Osteoblast (primary cell): ENCODE measurements around the gene KIAA1755. TPM values are rescaled to one million over a fixed set of nuclear protein-coding genes. Genes with fewer than 3 reads are reported as not detected.

ENCODE experiments used
- DNase-seq: peaks from one replicate; pipeline ENCODE4 v3.0.0; 2011; ENCODE audit warnings: low spot score, mixed read lengths; ENCODE audit not compliant: insufficient read length; ENCODE audit errors: missing footprints
- H2AFZ ChIP-seq: 2 replicates; pipeline ENCODE4 v1.6.0; 2011; ENCODE audit warnings: mild to moderate bottlenecking, low read length
- H3K27ac ChIP-seq: 2 replicates; pipeline ENCODE4 v1.5.1; 2011; ENCODE audit warnings: mild to moderate bottlenecking, low read depth, low read length, moderate library complexity
- H3K27me3 ChIP-seq: 2 replicates; pipeline ENCODE4 v1.6.0; 2012; ENCODE audit warnings: mild to moderate bottlenecking, control low read depth, inconsistent platforms, low read length, moderate library complexity; ENCODE audit not compliant: insufficient read depth
- H3K36me3 ChIP-seq: 2 replicates; pipeline ENCODE4 v1.5.1; 2011; ENCODE audit warnings: mild to moderate bottlenecking, low read length, control low read depth, moderate library complexity; ENCODE audit not compliant: insufficient read depth
- H3K4me1 ChIP-seq: 2 replicates; pipeline ENCODE4 v1.5.1; 2011; ENCODE audit warnings: mild to moderate bottlenecking, low read length, control low read depth, moderate library complexity; ENCODE audit not compliant: insufficient read depth
- H3K4me2 ChIP-seq: 2 replicates; pipeline ENCODE4 v1.6.0; 2011; ENCODE audit warnings: mild to moderate bottlenecking, low read length; ENCODE audit not compliant: insufficient read depth
- H3K4me3 ChIP-seq: fragments of 200-600 bp; sonication (generic); 3 replicates; pipeline ENCODE4 v1.5.1; 2012; ENCODE audit warnings: mild to moderate bottlenecking, low read length, inconsistent platforms; ENCODE audit not compliant: insufficient read depth
- H3K79me2 ChIP-seq: 2 replicates; pipeline ENCODE4 v1.6.0; 2012; ENCODE audit warnings: mild to moderate bottlenecking, low read length, control low read depth, inconsistent platforms; ENCODE audit not compliant: insufficient read depth
- H3K9me3 ChIP-seq: 2 replicates; pipeline ENCODE4 v1.5.1; 2011; ENCODE audit warnings: low read depth, low read length, control low read depth
- H4K20me1 ChIP-seq: 2 replicates; pipeline ENCODE4 v1.6.0; 2012; ENCODE audit warnings: mild to moderate bottlenecking, low read length, control low read depth; ENCODE audit not compliant: insufficient read depth
- CTCF ChIP-seq: IDR thresholded peaks from 2 replicates; pipeline ENCODE4 v1.5.1; 2011; ENCODE audit warnings: mild to moderate bottlenecking, low read depth, low read length, moderate library complexity; ENCODE audit errors: extremely low read depth
- total RNA-seq: library from RNA; depleted of rRNA; stranded (reverse); fragments of >200 nt; gene quantifications from 2 replicates; pipeline ENCODE4 v1.2.3, GENCODE V29; 2012

KIAA1755 gene
- total RNA-seq, 1 donor = 2.5 TPM

GRCh38 chr20:38190936-38191371 lies 69.6 kb downstream of the KIAA1755 start:
- Histone ChIP-seq H3K4me2 (no peak overlapping the region), H3K9me3 (no peaks in the 10 kb centered on the region), H3K27me3 (no peaks in the 10 kb centered on the region), H3K4me3 (no peak overlapping the region), H3K27ac (no peak overlapping the region), H3K4me1 (peaks cover 27% of the 10 kb centered on the region), H4K20me1 (no peaks in the 10 kb centered on the region), H3K36me3 (no peaks in the 10 kb centered on the region), H2AFZ (no peak overlapping the region), H3K79me2 (no peaks in the 10 kb centered on the region)
- DNase-seq = no peak
- TF ChIP-seq CTCF = no peak

GRCh38 chr20:38190166-38190565 lies 70.4 kb downstream of the KIAA1755 start:
- no peak for DNase-seq
- H3K4me3 ChIP-seq = no peak overlapping the region
- H3K27me3 ChIP-seq = no peaks in the 10 kb centered on the region

GRCh38 chr20:38187517-38187916 lies 73.0 kb downstream of the KIAA1755 start:
- Histone ChIP-seq H3K4me1 (peaks cover 22% of the 10 kb centered on the region), H3K79me2 (no peaks in the 10 kb centered on the region), H3K27me3 (no peaks in the 10 kb centered on the region), H3K4me2 (no peak overlapping the region), H2AFZ (no peak overlapping the region), H4K20me1 (no peaks in the 10 kb centered on the region), H3K27ac (peak overlapping the region; percentile 39), H3K36me3 (no peaks in the 10 kb centered on the region), H3K4me3 (no peak overlapping the region), H3K9me3 (peaks cover under 1% of the 10 kb centered on the region)
- TF ChIP-seq CTCF = peak; percentile 46
- peak; percentile 39 for DNase-seq

More at GRCh38 chr20:38190166-38190565, 70.4 kb downstream of the KIAA1755 start:
- no peak overlapping the region for H3K4me2 ChIP-seq
- H3K9me3 ChIP-seq = no peaks in the 10 kb centered on the region
- TF ChIP-seq CTCF = no peak
- H3K79me2 ChIP-seq = no peaks in the 10 kb centered on the region
- no peak overlapping the region for H2AFZ ChIP-seq
- peaks cover 22% of the 10 kb centered on the region for H3K4me1 ChIP-seq
- H3K36me3 ChIP-seq = no peaks in the 10 kb centered on the region
- no peak overlapping the region for H3K27ac ChIP-seq
- no peaks in the 10 kb centered on the region for H4K20me1 ChIP-seq

- Histone ChIP-seq H3K27me3 (no peaks in the 10 kb centered on the region), H3K9me3 (peaks cover 4% of the 10 kb centered on the region), H3K36me3 (no peaks in the 10 kb centered on the region), H3K4me2 (no peak overlapping the region), H4K20me1 (no peaks in the 10 kb centered on the region), H3K27ac (peak overlapping the region; percentile 39), H3K4me3 (no peak overlapping the region), H3K79me2 (no peaks in the 10 kb centered on the region), H3K4me1 (peaks cover 20% of the 10 kb centered on the region), H2AFZ (no peak overlapping the region)
- no peak for TF ChIP-seq CTCF
- peak; percentile 22 for DNase-seq
Observed at GRCh38 chr20:38186788-38187221, 73.7 kb downstream of the KIAA1755 start.
